HFFc6 (cell line): ENCODE measurements around the gene SRMS. TPM values are rescaled to one million over a fixed set of nuclear protein-coding genes. Genes with fewer than 3 reads are reported as not detected.

Experiments used
- DNase-seq: peaks from one replicate; pipeline ENCODE4 v3.0.0-alpha.2; 2018
- H3K27ac Mint-ChIP-seq: 2 replicates; pipeline ENCODE4 v1.8.0; 2020; ENCODE audit warnings: mild to moderate bottlenecking, mixed read lengths
- H3K27me3 Mint-ChIP-seq: 2 replicates; pipeline ENCODE4 v1.8.0; 2021; ENCODE audit warnings: mild to moderate bottlenecking, moderate library complexity, mixed read lengths; ENCODE audit not compliant: insufficient read depth
- H3K36me3 Mint-ChIP-seq: 2 replicates; pipeline ENCODE4 v1.8.0; 2021; ENCODE audit warnings: low read depth, mixed read lengths
- H3K4me1 Mint-ChIP-seq: 2 replicates; pipeline ENCODE4 v1.8.0; 2020; ENCODE audit warnings: low read depth, mixed read lengths
- H3K4me3 Mint-ChIP-seq: 2 replicates; pipeline ENCODE4 v1.8.0; 2020; ENCODE audit warnings: mild to moderate bottlenecking, moderate library complexity, mixed read lengths
- H3K9me3 Mint-ChIP-seq: 2 replicates; pipeline ENCODE4 v1.8.0; 2020; ENCODE audit warnings: mild to moderate bottlenecking, mixed read lengths
- total RNA-seq, 6 experiments: library from RNA; stranded (reverse); fragmentation: NEBNext Ultra II Directional; extraction: Animal tissue kit (Norgen Biotek cat#: 25700); gene quantifications; 2 replicates in 1 of 6; 3 replicates in 5 of 6; pipeline ENCODE4 v1.2.3, GENCODE V29; 2021
- TF ChIP-seq, protein P1 (sequence below): fragments of 200-600 bp; sonication (generic); IDR thresholded peaks from 2 replicates; pipeline ENCODE4 v1.5.0; 2021; ENCODE audit warnings: antibody characterized with exemption, mild to moderate bottlenecking

The SRMS gene
- total RNA-seq, 6 experiments from 2014 or later: not detected

DNA sequence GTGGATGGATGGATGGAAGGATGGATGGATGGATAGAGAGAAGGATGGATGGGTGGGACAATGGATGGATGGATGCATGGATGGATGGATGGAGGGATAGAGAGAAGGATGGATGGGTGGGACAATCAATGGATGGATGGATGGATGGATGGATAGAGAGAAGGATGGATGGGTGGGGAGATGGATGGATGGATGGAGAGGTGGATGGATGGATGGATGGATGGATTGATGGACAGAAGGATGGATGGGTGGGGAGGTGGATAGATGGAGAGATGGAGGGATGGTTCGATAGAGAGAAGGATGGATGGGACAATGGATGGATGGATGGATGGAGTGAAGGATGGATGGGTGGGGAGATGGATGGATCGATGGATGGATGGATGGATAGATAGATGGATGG is 55.0 kb downstream of the SRMS start:
- H3K36me3 Mint-ChIP-seq: no peaks in the 10 kb centered on the region
- H3K9me3 Mint-ChIP-seq: peaks cover 5% of the 10 kb centered on the region; the same call in 1 of the 2 replicates
- H3K27ac Mint-ChIP-seq: no peak overlapping the region
- H3K4me3 Mint-ChIP-seq: no peak overlapping the region
- DNase-seq: no peak
- no peaks in the 10 kb centered on the region for H3K4me1 Mint-ChIP-seq
- peaks cover 6% of the 10 kb centered on the region for H3K27me3 Mint-ChIP-seq
- TF ChIP-seq, protein P1, sequence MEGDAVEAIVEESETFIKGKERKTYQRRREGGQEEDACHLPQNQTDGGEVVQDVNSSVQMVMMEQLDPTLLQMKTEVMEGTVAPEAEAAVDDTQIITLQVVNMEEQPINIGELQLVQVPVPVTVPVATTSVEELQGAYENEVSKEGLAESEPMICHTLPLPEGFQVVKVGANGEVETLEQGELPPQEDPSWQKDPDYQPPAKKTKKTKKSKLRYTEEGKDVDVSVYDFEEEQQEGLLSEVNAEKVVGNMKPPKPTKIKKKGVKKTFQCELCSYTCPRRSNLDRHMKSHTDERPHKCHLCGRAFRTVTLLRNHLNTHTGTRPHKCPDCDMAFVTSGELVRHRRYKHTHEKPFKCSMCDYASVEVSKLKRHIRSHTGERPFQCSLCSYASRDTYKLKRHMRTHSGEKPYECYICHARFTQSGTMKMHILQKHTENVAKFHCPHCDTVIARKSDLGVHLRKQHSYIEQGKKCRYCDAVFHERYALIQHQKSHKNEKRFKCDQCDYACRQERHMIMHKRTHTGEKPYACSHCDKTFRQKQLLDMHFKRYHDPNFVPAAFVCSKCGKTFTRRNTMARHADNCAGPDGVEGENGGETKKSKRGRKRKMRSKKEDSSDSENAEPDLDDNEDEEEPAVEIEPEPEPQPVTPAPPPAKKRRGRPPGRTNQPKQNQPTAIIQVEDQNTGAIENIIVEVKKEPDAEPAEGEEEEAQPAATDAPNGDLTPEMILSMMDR: no peak

DNA sequence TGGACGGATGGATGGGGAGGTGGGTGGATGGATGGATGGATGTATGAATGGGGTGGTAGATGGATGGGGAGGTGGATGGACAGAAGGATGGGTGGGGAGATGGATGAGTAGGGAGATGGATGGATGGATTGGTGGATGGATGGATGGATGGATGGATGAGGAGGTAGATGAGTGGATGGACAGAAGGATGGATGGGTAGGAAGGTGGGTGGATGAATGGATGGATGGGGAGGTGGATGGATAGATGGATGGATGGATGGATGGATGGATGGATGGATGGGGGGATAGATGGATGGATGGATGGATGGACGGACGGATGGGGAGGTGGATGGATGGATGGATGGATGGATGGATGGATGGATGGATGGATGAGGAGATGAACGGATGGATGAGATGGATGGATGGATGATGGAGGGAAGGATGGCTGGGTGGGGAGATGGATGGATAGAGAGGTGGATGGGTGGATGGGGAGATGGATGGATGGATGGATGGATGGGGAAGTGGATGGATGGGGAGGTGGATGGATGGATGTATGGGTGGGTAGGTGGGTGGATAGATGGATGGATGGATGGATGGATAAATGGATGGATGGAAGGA is 55.8 kb downstream of the SRMS start:
- Mint-ChIP-seq H3K27me3 (peaks cover 6% of the 10 kb centered on the region), H3K9me3 (peaks cover 5% of the 10 kb centered on the region; the same call in 1 of the 2 replicates), H3K36me3 (no peaks in the 10 kb centered on the region), H3K4me3 (no peak overlapping the region), H3K27ac (no peak overlapping the region), H3K4me1 (no peaks in the 10 kb centered on the region)
- TF ChIP-seq, protein P1: no peak
- no peak for DNase-seq

DNA sequence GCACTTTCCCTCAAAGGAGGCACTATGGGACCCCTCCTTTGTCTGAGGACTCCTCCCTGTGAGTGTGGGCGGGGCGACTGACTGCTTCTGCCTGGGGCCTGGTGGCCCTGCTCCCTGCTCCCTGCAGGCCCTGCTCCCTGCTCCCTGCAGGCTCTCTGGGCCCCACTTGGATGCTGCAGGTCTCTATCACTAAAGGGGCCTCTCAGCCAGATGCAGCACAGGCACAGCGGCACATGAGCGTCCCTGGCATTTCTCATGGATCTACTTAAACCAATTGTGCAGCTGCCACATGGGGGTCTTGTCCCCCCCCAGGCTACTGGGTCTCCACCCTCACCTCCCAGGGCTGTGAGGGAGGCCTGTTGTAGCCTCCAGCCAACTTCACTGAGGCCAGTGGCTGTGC is 56.5 kb downstream of the SRMS start:
- TF ChIP-seq, protein P1: no peak
- Mint-ChIP-seq H3K36me3 (no peaks in the 10 kb centered on the region), H3K27me3 (peaks cover 9% of the 10 kb centered on the region)

More for the DNA sequence above, 56.5 kb downstream of the SRMS start:
- H3K4me3 Mint-ChIP-seq: no peak overlapping the region
- DNase-seq: no peak
- H3K4me1 Mint-ChIP-seq: no peaks in the 10 kb centered on the region
- no peak overlapping the region for H3K27ac Mint-ChIP-seq
- peaks cover 5% of the 10 kb centered on the region; the same call in 1 of the 2 replicates for H3K9me3 Mint-ChIP-seq

Other genes starting within 250 kb of the SRMS start
- not detected for gene CHRNA4, start 186.4 kb downstream of the SRMS start, total RNA-seq
- not detected for gene KCNQ2, start 75.1 kb downstream of the SRMS start, total RNA-seq
- gene EEF1A2, start 48.7 kb downstream of the SRMS start, total RNA-seq: 1 to 10 TPM; 1.1 to 7.2 (median 1.7) TPM
- gene PPDPF, start 27.0 kb downstream of the SRMS start, total RNA-seq: 100 to 1,000 TPM; 388 to 518 (median 443) TPM
- under 1 TPM in 2 of 6 experiments, not detected in 4; 0.07 TPM for gene PTK6, start 10.4 kb downstream of the SRMS start, total RNA-seq
- gene FNDC11, start 6.4 kb upstream of the SRMS start, total RNA-seq: not detected
- gene HELZ2, start 26.5 kb upstream of the SRMS start, total RNA-seq: 10 to 100 TPM; 14.7 to 20.4 (median 16.5) TPM
- 10 to 100 TPM; 10.9 to 12.4 (median 12.0) TPM for gene GMEB2, start 79.4 kb upstream of the SRMS start, total RNA-seq
- 1 to 10 TPM in 5 of 6 experiments, under 1 TPM in 1; 0.77 to 3.2 (median 1.5) TPM for gene STMN3, start 105.7 kb upstream of the SRMS start, total RNA-seq
- 10 to 100 TPM; 19.0 to 26.8 (median 22.7) TPM for gene RTEL1, start 110.6 kb upstream of the SRMS start, total RNA-seq
- 1 to 10 TPM in 3 of 6 experiments, under 1 TPM in 3; 0.33 to 1.8 (median 1.1) TPM for gene TNFRSF6B, start 148.9 kb upstream of the SRMS start, total RNA-seq
- 10 to 100 TPM; 35.1 to 44.2 (median 37.4) TPM for gene ARFRP1, start 160.2 kb upstream of the SRMS start, total RNA-seq
- 10 to 100 TPM; 18.3 to 22.9 (median 19.6) TPM for gene ZGPAT, start 160.3 kb upstream of the SRMS start, total RNA-seq
- gene LIME1, start 188.9 kb upstream of the SRMS start, total RNA-seq: 1 to 10 TPM; 3.4 to 6.1 (median 4.6) TPM
- gene SLC2A4RG, start 192.0 kb upstream of the SRMS start, total RNA-seq: 100 to 1,000 TPM in 3 of 6 experiments, 10 to 100 TPM in 3; 89.6 to 122 (median 102) TPM